ENCODE data around the gene RFNG. TPM values are rescaled to one million over a fixed set of nuclear protein-coding genes. Genes with fewer than 3 reads are reported as not detected.

RFNG gene
- total and polyA plus RNA-seq, 2 of the 13 experiments (the other 11 are each of a cell fraction or from before 2014, with no cell fraction given): 61.4 to 64.0 TPM

DNA sequence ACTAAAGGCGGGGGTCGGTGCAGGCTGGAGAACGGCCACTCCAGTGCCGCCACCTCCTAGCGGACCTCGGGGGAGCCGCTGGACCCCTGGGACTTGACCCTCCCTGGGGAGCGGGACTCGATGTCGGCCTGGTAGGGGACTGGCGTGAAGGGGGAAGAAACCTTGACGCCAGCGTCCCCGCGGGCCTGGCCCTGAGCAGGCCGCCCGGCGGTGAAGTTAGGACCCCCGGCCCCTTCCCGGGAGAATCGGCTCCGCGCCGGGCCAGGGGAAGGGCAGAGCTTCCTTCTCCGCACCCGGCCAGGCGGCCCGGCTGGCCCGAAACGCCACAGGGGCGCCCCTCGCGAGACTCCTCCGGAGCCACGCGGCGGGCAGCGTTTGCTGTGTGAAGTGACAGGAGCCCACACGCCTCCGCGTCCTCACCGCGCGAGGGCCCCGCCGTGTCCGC lies 13.6 kb upstream of the RFNG start (continued):
- TF ChIP-seq, protein P1, sequence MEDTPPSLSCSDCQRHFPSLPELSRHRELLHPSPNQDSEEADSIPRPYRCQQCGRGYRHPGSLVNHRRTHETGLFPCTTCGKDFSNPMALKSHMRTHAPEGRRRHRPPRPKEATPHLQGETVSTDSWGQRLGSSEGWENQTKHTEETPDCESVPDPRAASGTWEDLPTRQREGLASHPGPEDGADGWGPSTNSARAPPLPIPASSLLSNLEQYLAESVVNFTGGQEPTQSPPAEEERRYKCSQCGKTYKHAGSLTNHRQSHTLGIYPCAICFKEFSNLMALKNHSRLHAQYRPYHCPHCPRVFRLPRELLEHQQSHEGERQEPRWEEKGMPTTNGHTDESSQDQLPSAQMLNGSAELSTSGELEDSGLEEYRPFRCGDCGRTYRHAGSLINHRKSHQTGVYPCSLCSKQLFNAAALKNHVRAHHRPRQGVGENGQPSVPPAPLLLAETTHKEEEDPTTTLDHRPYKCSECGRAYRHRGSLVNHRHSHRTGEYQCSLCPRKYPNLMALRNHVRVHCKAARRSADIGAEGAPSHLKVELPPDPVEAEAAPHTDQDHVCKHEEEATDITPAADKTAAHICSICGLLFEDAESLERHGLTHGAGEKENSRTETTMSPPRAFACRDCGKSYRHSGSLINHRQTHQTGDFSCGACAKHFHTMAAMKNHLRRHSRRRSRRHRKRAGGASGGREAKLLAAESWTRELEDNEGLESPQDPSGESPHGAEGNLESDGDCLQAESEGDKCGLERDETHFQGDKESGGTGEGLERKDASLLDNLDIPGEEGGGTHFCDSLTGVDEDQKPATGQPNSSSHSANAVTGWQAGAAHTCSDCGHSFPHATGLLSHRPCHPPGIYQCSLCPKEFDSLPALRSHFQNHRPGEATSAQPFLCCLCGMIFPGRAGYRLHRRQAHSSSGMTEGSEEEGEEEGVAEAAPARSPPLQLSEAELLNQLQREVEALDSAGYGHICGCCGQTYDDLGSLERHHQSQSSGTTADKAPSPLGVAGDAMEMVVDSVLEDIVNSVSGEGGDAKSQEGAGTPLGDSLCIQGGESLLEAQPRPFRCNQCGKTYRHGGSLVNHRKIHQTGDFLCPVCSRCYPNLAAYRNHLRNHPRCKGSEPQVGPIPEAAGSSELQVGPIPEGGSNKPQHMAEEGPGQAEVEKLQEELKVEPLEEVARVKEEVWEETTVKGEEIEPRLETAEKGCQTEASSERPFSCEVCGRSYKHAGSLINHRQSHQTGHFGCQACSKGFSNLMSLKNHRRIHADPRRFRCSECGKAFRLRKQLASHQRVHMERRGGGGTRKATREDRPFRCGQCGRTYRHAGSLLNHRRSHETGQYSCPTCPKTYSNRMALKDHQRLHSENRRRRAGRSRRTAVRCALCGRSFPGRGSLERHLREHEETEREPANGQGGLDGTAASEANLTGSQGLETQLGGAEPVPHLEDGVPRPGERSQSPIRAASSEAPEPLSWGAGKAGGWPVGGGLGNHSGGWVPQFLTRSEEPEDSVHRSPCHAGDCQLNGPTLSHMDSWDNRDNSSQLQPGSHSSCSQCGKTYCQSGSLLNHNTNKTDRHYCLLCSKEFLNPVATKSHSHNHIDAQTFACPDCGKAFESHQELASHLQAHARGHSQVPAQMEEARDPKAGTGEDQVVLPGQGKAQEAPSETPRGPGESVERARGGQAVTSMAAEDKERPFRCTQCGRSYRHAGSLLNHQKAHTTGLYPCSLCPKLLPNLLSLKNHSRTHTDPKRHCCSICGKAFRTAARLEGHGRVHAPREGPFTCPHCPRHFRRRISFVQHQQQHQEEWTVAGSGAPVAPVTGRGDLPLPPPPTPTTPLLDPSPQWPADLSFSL (CRISPR knock-in tag; IDR thresholded peaks at IDR 0.05): 0 out of 2 replicates have a peak, but pooled peaks have one; percentile 32
- TF ChIP-seq, protein P2, sequence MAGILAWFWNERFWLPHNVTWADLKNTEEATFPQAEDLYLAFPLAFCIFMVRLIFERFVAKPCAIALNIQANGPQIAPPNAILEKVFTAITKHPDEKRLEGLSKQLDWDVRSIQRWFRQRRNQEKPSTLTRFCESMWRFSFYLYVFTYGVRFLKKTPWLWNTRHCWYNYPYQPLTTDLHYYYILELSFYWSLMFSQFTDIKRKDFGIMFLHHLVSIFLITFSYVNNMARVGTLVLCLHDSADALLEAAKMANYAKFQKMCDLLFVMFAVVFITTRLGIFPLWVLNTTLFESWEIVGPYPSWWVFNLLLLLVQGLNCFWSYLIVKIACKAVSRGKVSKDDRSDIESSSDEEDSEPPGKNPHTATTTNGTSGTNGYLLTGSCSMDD (CRISPR knock-in tag; IDR thresholded peaks at IDR 0.05): no peak
- no peak for TF ChIP-seq RFX3 (CRISPR knock-in tag; IDR thresholded peaks at IDR 0.05)
- TF ChIP-seq, protein P3, sequence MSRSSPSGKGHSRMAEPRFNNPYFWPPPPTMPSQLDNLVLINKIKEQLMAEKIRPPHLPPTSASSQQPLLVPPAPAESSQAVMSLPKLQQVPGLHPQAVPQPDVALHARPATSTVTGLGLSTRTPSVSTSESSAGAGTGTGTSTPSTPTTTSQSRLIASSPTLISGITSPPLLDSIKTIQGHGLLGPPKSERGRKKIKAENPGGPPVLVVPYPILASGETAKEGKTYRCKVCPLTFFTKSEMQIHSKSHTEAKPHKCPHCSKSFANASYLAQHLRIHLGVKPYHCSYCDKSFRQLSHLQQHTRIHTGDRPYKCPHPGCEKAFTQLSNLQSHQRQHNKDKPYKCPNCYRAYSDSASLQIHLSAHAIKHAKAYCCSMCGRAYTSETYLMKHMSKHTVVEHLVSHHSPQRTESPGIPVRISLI (CRISPR knock-in tag; IDR thresholded peaks at IDR 0.05; ENCODE audit: borderline replicate concordance): no peak
- TF ChIP-seq, protein P4, sequence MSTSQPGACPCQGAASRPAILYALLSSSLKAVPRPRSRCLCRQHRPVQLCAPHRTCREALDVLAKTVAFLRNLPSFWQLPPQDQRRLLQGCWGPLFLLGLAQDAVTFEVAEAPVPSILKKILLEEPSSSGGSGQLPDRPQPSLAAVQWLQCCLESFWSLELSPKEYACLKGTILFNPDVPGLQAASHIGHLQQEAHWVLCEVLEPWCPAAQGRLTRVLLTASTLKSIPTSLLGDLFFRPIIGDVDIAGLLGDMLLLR (CRISPR knock-in tag; IDR thresholded peaks at IDR 0.05): 0 out of 2 replicates have a peak, but pooled peaks have one; percentile 5
- TF ChIP-seq ZNF431 (CRISPR knock-in tag; IDR thresholded peaks at IDR 0.05; ENCODE audit: borderline replicate concordance, low read depth): no peak
- TF ChIP-seq, protein P5, sequence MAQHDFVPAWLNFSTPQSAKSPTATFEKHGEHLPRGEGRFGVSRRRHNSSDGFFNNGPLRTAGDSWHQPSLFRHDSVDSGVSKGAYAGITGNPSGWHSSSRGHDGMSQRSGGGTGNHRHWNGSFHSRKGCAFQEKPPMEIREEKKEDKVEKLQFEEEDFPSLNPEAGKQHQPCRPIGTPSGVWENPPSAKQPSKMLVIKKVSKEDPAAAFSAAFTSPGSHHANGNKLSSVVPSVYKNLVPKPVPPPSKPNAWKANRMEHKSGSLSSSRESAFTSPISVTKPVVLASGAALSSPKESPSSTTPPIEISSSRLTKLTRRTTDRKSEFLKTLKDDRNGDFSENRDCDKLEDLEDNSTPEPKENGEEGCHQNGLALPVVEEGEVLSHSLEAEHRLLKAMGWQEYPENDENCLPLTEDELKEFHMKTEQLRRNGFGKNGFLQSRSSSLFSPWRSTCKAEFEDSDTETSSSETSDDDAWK (CRISPR knock-in tag; IDR thresholded peaks at IDR 0.05): no peak
- peak; percentile 19; the same call in 1 of the 2 replicates for TF ChIP-seq NCOA1 (CRISPR knock-in tag; IDR thresholded peaks at IDR 0.05)
- TF ChIP-seq ONECUT2 (CRISPR knock-in tag; IDR thresholded peaks at IDR 0.05): no peak
- TF ChIP-seq ZNF101 (CRISPR knock-in tag; IDR thresholded peaks at IDR 0.05; ENCODE audit: borderline replicate concordance, low read depth): no peak
- TF ChIP-seq ZNF781 (CRISPR knock-in tag; IDR thresholded peaks at IDR 0.05; ENCODE audit: borderline replicate concordance, not compliant biosample characterization): no peak
- TF ChIP-seq, protein P6, sequence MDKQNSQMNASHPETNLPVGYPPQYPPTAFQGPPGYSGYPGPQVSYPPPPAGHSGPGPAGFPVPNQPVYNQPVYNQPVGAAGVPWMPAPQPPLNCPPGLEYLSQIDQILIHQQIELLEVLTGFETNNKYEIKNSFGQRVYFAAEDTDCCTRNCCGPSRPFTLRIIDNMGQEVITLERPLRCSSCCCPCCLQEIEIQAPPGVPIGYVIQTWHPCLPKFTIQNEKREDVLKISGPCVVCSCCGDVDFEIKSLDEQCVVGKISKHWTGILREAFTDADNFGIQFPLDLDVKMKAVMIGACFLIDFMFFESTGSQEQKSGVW (CRISPR knock-in tag; IDR thresholded peaks at IDR 0.05; ENCODE audit: borderline replicate concordance): no peak
